ENCODE data around the gene GREB1L. TPM values are rescaled to one million over a fixed set of nuclear protein-coding genes. Genes with fewer than 3 reads are reported as not detected.
"Not testable (repeated sequence)": the region's sequence is repeated elsewhere in the genome, so short reads cannot be mapped to it uniquely, and the experiment has no call there.

Gene GREB1L
- total RNA-seq, 2 experiments from 2014 or later, result not detected

GRCh38 chr18:21300908-21301200 is 58.8 kb downstream of the GREB1L start:
- POLR2A ChIA-PET, result no interaction called here
- H3K4me3 Mint-ChIP-seq, result no peak overlapping the region

DNA sequence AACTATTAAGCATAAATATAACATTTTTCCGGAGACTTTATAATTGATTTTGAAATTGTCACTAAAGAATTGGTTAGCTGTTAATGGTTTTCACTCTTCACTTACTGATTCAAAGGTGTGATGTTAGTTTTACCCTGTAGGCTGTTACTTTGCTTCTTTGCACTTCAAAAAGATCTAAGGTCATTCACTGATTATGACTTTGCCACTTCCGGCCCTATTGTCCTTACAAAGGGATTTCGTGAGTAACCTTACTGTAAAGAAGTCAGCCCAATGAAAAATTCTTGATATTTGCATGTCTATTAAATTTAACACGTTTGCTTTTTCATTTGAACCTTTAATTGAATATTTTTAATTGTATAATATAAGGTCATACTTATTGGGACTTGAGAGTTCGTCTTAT is 61.4 kb downstream of the GREB1L start:
- no peak for DNase-seq
- H3K27me3 Mint-ChIP-seq, result peaks cover 6% of the 10 kb centered on the region
- POLR2A ChIA-PET, result no interaction called here
- H3K4me3 Mint-ChIP-seq, result no peak overlapping the region
- H3K36me3 Mint-ChIP-seq, result no peaks in the 10 kb centered on the region
- no peak for ATAC-seq (ENCODE audit: low read depth)
- H3K4me1 Mint-ChIP-seq, result no peaks in the 10 kb centered on the region
- H3K9me3 Mint-ChIP-seq, result no peaks in the 10 kb centered on the region
- H3K27ac Mint-ChIP-seq, result no peak overlapping the region

More at GRCh38 chr18:21300908-21301200, 58.8 kb downstream of the GREB1L start:
- Mint-ChIP-seq H3K27ac (no peak overlapping the region), H3K27me3 (peaks cover 6% of the 10 kb centered on the region), H3K9me3 (no peaks in the 10 kb centered on the region), H3K4me1 (no peaks in the 10 kb centered on the region), H3K36me3 (no peaks in the 10 kb centered on the region)
- ATAC-seq (ENCODE audit: low read depth), result no peak
- DNase-seq, result no peak

- ATAC-seq (ENCODE audit: low read depth) (no peak), DNase-seq (no peak)
- POLR2A ChIA-PET, result no interaction called here
- H3K4me1 Mint-ChIP-seq, result no peaks in the 10 kb centered on the region
- H3K27me3 Mint-ChIP-seq, result peaks cover 6% of the 10 kb centered on the region
- H3K27ac Mint-ChIP-seq, result no peak overlapping the region
- H3K4me3 Mint-ChIP-seq, result no peak overlapping the region
- H3K9me3 Mint-ChIP-seq, result no peaks in the 10 kb centered on the region
- H3K36me3 Mint-ChIP-seq, result no peaks in the 10 kb centered on the region
Measured at GRCh38 chr18:21303895-21304294, 61.9 kb downstream of the GREB1L start.

GRCh38 chr18:21305621-21306020 is 63.6 kb downstream of the GREB1L start:
- no peak for DNase-seq
- Mint-ChIP-seq H3K27me3 (peaks cover 5% of the 10 kb centered on the region), H3K27ac (no peak overlapping the region), H3K4me1 (no peaks in the 10 kb centered on the region), H3K9me3 (no peaks in the 10 kb centered on the region), H3K36me3 (no peaks in the 10 kb centered on the region), H3K4me3 (no peak overlapping the region)
- POLR2A ChIA-PET, result no interaction called here
- ATAC-seq (ENCODE audit: low read depth), result no peak

- Mint-ChIP-seq H3K4me1 (no peaks in the 10 kb centered on the region), H3K27ac (no peak overlapping the region), H3K9me3 (no peaks in the 10 kb centered on the region), H3K27me3 (peaks cover 2% of the 10 kb centered on the region), H3K36me3 (no peaks in the 10 kb centered on the region), H3K4me3 (no peak overlapping the region)
- POLR2A ChIA-PET, result no interaction called here
- ATAC-seq (ENCODE audit: low read depth) (no peak), DNase-seq (no peak)
Measured at GRCh38 chr18:21306368-21306767, 64.3 kb downstream of the GREB1L start.

DNA sequence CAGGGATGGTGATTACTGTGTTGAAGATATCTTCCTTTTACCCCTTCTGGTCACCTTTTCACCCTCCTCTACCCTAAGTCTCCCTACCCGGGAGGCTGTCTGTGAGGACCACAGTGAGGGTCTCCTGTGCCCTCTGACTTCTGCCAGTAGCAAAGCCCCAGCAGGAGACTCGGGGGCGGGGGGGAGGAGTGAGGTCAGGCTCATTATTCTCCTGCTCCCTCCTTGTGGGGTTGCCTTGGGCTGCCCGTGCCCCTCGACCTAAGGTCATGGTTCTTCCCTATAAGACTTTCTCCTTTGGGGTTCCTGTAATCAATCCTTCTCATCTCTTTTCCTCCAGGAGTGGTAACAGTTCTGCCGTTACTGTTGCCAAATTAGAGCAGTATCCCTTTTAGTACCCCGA is 65.5 kb downstream of the GREB1L start:
- DNase-seq (no peak), ATAC-seq (ENCODE audit: low read depth) (no peak)
- Mint-ChIP-seq H3K27ac (no peak overlapping the region), H3K4me1 (no peaks in the 10 kb centered on the region), H3K36me3 (no peaks in the 10 kb centered on the region), H3K4me3 (no peak overlapping the region), H3K27me3 (peaks cover 2% of the 10 kb centered on the region), H3K9me3 (no peaks in the 10 kb centered on the region)
- POLR2A ChIA-PET, result no interaction called here

GRCh38 chr18:21309248-21309647 is 67.2 kb downstream of the GREB1L start:
- H3K4me3 Mint-ChIP-seq, result no peak overlapping the region
- POLR2A ChIA-PET, result no interaction called here
- ATAC-seq (ENCODE audit: low read depth) (no peak), DNase-seq (no peak)
- H3K9me3 Mint-ChIP-seq, result no peaks in the 10 kb centered on the region
- H3K36me3 Mint-ChIP-seq, result no peaks in the 10 kb centered on the region
- H3K4me1 Mint-ChIP-seq, result no peaks in the 10 kb centered on the region
- H3K27me3 Mint-ChIP-seq, result peaks cover 2% of the 10 kb centered on the region
- H3K27ac Mint-ChIP-seq, result no peak overlapping the region

- H3K36me3 Mint-ChIP-seq; H3K27me3 Mint-ChIP-seq; H3K27ac Mint-ChIP-seq; H3K4me3 Mint-ChIP-seq; H3K9me3 Mint-ChIP-seq; DNase-seq; H3K4me1 Mint-ChIP-seq; POLR2A ChIA-PET; ATAC-seq (ENCODE audit: low read depth): not testable (repeated sequence)
Measured at GRCh38 chr18:21311980-21312379, 69.9 kb downstream of the GREB1L start.

DNA sequence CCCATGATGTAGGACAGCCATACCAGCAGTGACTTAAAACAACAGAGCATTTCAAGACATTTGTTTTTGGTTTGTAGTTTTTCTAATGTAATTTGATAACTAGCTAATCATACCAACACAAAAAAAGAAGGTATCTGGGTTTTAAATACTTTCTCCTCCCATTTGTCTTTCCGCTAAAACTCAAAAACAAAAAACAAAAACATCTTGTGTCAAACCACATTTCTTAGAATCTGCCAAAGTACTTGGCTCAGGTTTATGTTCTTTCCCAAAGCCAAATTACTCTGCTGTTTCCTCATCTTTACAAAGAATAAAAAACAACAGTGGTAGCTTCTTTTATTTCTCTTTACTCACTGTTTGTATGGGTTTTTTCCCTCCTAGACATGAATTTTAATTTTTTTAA is 71.5 kb downstream of the GREB1L start:
- H3K4me1 Mint-ChIP-seq, result no peaks in the 10 kb centered on the region
- H3K36me3 Mint-ChIP-seq, result no peaks in the 10 kb centered on the region
- peaks cover 2% of the 10 kb centered on the region for H3K27me3 Mint-ChIP-seq
- no peak overlapping the region for H3K27ac Mint-ChIP-seq
- POLR2A ChIA-PET, result no interaction called here
- DNase-seq (no peak), ATAC-seq (ENCODE audit: low read depth) (no peak)
- no peaks in the 10 kb centered on the region for H3K9me3 Mint-ChIP-seq
- no peak overlapping the region for H3K4me3 Mint-ChIP-seq

GRCh38 chr18:21314724-21315123 is 72.7 kb downstream of the GREB1L start:
- DNase-seq (no peak), ATAC-seq (ENCODE audit: low read depth) (no peak)
- Mint-ChIP-seq H3K36me3 (no peaks in the 10 kb centered on the region), H3K9me3 (no peaks in the 10 kb centered on the region), H3K4me3 (no peak overlapping the region), H3K4me1 (no peaks in the 10 kb centered on the region), H3K27ac (no peak overlapping the region), H3K27me3 (no peaks in the 10 kb centered on the region)
- POLR2A ChIA-PET, result no interaction called here

DNA sequence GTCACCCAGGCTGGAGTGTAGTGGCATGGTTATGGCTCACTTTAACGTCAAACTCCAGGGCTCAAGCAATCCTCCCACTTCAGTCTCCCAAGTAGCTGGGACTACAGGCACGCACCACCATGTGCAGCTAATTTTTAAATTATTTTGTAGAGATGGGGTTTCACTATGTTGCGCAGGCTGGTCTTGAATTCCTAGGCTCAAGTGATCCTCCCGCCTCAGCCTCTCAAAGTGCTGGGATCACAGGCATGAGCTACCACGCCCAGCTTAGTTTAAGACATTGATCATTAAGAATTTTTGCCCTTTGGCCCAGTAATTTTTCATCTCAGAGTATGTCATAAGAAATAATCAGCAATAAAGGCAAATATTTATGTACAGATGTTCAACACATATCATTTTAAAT is 73.1 kb downstream of the GREB1L start:
- H3K9me3 Mint-ChIP-seq; POLR2A ChIA-PET; ATAC-seq (ENCODE audit: low read depth); H3K27me3 Mint-ChIP-seq; H3K36me3 Mint-ChIP-seq; H3K4me3 Mint-ChIP-seq; DNase-seq; H3K4me1 Mint-ChIP-seq; H3K27ac Mint-ChIP-seq: not testable (repeated sequence)

- no peak for ATAC-seq (ENCODE audit: low read depth)
- POLR2A ChIA-PET, result no interaction called here
- H3K27me3 Mint-ChIP-seq, result peaks cover 2% of the 10 kb centered on the region
Measured at GRCh38 chr18:21315741-21316197, 73.7 kb downstream of the GREB1L start.

GRCh38 chr18:21316296-21316695 is 74.3 kb downstream of the GREB1L start:
- peaks cover 2% of the 10 kb centered on the region for H3K27me3 Mint-ChIP-seq
- no peaks in the 10 kb centered on the region for H3K36me3 Mint-ChIP-seq
- no peak overlapping the region for H3K4me3 Mint-ChIP-seq
- no peaks in the 10 kb centered on the region for H3K4me1 Mint-ChIP-seq
- POLR2A ChIA-PET, result no interaction called here
- H3K9me3 Mint-ChIP-seq, result no peaks in the 10 kb centered on the region
- no peak for ATAC-seq (ENCODE audit: low read depth)
- H3K27ac Mint-ChIP-seq, result no peak overlapping the region
- no peak for DNase-seq

More at GRCh38 chr18:21315741-21316197, 73.7 kb downstream of the GREB1L start:
- Mint-ChIP-seq H3K27ac (no peak overlapping the region), H3K36me3 (no peaks in the 10 kb centered on the region), H3K9me3 (no peaks in the 10 kb centered on the region), H3K4me1 (no peaks in the 10 kb centered on the region), H3K4me3 (no peak overlapping the region)
- no peak for DNase-seq

- no peak overlapping the region for H3K4me3 Mint-ChIP-seq
- POLR2A ChIA-PET, result no interaction called here
- no peaks in the 10 kb centered on the region for H3K4me1 Mint-ChIP-seq
- no peak for DNase-seq
- peaks cover 9% of the 10 kb centered on the region for H3K27me3 Mint-ChIP-seq
- ATAC-seq (ENCODE audit: low read depth), result no peak
- H3K9me3 Mint-ChIP-seq, result no peaks in the 10 kb centered on the region
- H3K27ac Mint-ChIP-seq, result no peak overlapping the region
- no peaks in the 10 kb centered on the region for H3K36me3 Mint-ChIP-seq
Measured at GRCh38 chr18:21321711-21322110, 79.7 kb downstream of the GREB1L start.

DNA sequence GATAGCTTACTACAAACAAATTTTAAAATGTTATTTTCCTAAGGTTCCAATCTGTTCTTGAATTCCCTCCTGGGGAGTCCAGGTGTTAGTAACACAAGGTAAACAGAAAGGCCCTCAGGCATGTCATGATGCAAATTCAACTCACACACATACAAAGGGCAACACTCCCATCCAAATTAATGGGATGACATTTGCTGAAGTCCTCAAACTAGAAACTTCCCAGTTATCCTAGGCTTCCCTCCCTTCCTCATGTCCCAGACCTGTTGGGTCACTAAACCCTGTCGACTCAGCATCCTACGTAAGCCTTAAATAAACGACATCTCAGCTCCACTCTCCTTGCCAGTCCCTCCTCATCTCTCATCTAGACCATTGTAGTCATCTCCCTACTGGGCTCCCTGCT is 85.1 kb downstream of the GREB1L start:
- Mint-ChIP-seq H3K9me3 (no peaks in the 10 kb centered on the region), H3K4me1 (no peaks in the 10 kb centered on the region), H3K27me3 (peaks cover 10% of the 10 kb centered on the region), H3K27ac (no peak overlapping the region), H3K4me3 (no peak overlapping the region), H3K36me3 (no peaks in the 10 kb centered on the region)
- POLR2A ChIA-PET, result no interaction called here
- ATAC-seq (ENCODE audit: low read depth), result no peak
- no peak for DNase-seq
